Measurements from ENCODE around the gene RIMS4.

RIMS4 gene

DNA sequence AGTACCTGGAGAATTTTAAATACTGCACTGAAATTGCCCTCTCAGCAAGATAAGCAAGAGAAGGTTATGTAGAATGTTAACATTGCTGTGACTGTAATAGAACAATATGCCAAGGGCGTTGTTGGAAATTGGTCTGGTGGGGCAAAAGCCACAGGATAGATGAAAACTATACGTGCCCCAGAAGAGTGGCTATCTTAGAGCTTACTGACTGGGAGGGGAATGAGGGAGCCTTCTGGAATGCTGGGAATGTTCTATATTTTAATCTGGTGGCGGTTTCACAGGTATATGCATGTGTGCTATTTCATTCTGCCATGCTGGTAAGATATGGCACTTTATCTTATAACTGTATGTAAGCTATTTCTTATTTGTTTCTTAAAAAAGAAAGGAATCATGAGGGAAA, 39.9 kb upstream of the RIMS4 start:
- H3F3A ChIP-seq (ENCODE audit: control insufficient read depth, insufficient read depth), result no peaks in the 10 kb centered on the region
- H3K9me3 ChIP-seq (ENCODE audit: control insufficient read depth, insufficient read depth, low read length), result no peaks in the 10 kb centered on the region
- H3K79me2 ChIP-seq (ENCODE audit: control insufficient read depth, low read length), result no peaks in the 10 kb centered on the region
- TF ChIP-seq, protein P1, sequence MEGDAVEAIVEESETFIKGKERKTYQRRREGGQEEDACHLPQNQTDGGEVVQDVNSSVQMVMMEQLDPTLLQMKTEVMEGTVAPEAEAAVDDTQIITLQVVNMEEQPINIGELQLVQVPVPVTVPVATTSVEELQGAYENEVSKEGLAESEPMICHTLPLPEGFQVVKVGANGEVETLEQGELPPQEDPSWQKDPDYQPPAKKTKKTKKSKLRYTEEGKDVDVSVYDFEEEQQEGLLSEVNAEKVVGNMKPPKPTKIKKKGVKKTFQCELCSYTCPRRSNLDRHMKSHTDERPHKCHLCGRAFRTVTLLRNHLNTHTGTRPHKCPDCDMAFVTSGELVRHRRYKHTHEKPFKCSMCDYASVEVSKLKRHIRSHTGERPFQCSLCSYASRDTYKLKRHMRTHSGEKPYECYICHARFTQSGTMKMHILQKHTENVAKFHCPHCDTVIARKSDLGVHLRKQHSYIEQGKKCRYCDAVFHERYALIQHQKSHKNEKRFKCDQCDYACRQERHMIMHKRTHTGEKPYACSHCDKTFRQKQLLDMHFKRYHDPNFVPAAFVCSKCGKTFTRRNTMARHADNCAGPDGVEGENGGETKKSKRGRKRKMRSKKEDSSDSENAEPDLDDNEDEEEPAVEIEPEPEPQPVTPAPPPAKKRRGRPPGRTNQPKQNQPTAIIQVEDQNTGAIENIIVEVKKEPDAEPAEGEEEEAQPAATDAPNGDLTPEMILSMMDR (IDR thresholded peaks at IDR 0.05; ENCODE audit: low read depth, low read length, poor library complexity, severe bottlenecking), result no peak
- H3K27ac ChIP-seq (ENCODE audit: low read depth, low read length), result no peak overlapping the region
- no peaks in the 10 kb centered on the region for H3K9me2 ChIP-seq (replicated peaks; ENCODE audit: control insufficient read depth, low read length)
- peaks cover 4% of the 10 kb centered on the region; the same call in 1 of the 2 replicates for H3K27me3 ChIP-seq (ENCODE audit: control insufficient read depth, low read length)
- no peaks in the 10 kb centered on the region for H3K4me1 ChIP-seq (ENCODE audit: control insufficient read depth, low read length)
- no peak overlapping the region for H3K4me2 ChIP-seq (ENCODE audit: low read length)
- no peaks in the 10 kb centered on the region for H3K36me3 ChIP-seq (ENCODE audit: control insufficient read depth, low read length)
- H3K4me3 ChIP-seq (ENCODE audit: low read length), result no peak overlapping the region
- no peaks in the 10 kb centered on the region for H4K20me1 ChIP-seq (ENCODE audit: control insufficient read depth, insufficient read depth, low read depth, low read length)

GRCh38 chr20:44849703-44850102, 39.4 kb upstream of the RIMS4 start:
- H4K20me1 ChIP-seq (ENCODE audit: control insufficient read depth, insufficient read depth, low read depth, low read length), result no peaks in the 10 kb centered on the region
- H3K27me3 ChIP-seq (ENCODE audit: control insufficient read depth, low read length), result peaks cover 4% of the 10 kb centered on the region; the same call in 1 of the 2 replicates
- no peaks in the 10 kb centered on the region for H3K79me2 ChIP-seq (ENCODE audit: control insufficient read depth, low read length)
- H3K4me3 ChIP-seq (ENCODE audit: low read length), result no peak overlapping the region
- H3F3A ChIP-seq (ENCODE audit: control insufficient read depth, insufficient read depth), result no peaks in the 10 kb centered on the region
- H3K4me1 ChIP-seq (ENCODE audit: control insufficient read depth, low read length), result no peaks in the 10 kb centered on the region
- H3K36me3 ChIP-seq (ENCODE audit: control insufficient read depth, low read length), result no peaks in the 10 kb centered on the region
- no peaks in the 10 kb centered on the region for H3K9me2 ChIP-seq (replicated peaks; ENCODE audit: control insufficient read depth, low read length)
- TF ChIP-seq, protein P1 (IDR thresholded peaks at IDR 0.05; ENCODE audit: low read depth, low read length, poor library complexity, severe bottlenecking), result no peak
- no peak for TF ChIP-seq EZH2phosphoT487 (IDR thresholded peaks at IDR 0.05; ENCODE audit: borderline replicate concordance, low read length)
- H3K27ac ChIP-seq (ENCODE audit: low read depth, low read length), result no peak overlapping the region
- no peak overlapping the region for H3K4me2 ChIP-seq (ENCODE audit: low read length)
- H3K9me3 ChIP-seq (ENCODE audit: control insufficient read depth, insufficient read depth, low read length), result no peaks in the 10 kb centered on the region

GRCh38 chr20:44848254-44849015, 38.1 kb upstream of the RIMS4 start:
- H3K79me2 ChIP-seq (ENCODE audit: control insufficient read depth, low read length), result no peaks in the 10 kb centered on the region
- H3K4me3 ChIP-seq (ENCODE audit: low read length), result no peak overlapping the region
- H3K27ac ChIP-seq (ENCODE audit: low read depth, low read length), result no peak overlapping the region
- H3K4me2 ChIP-seq (ENCODE audit: low read length), result no peak overlapping the region
- no peaks in the 10 kb centered on the region for H3F3A ChIP-seq (ENCODE audit: control insufficient read depth, insufficient read depth)
- H4K20me1 ChIP-seq (ENCODE audit: control insufficient read depth, insufficient read depth, low read depth, low read length), result no peaks in the 10 kb centered on the region
- no peaks in the 10 kb centered on the region for H3K36me3 ChIP-seq (ENCODE audit: control insufficient read depth, low read length)
- no peaks in the 10 kb centered on the region for H3K9me3 ChIP-seq (ENCODE audit: control insufficient read depth, insufficient read depth, low read length)
- no peaks in the 10 kb centered on the region for H3K4me1 ChIP-seq (ENCODE audit: control insufficient read depth, low read length)
- no peaks in the 10 kb centered on the region for H3K9me2 ChIP-seq (replicated peaks; ENCODE audit: control insufficient read depth, low read length)
- H3K27me3 ChIP-seq (ENCODE audit: control insufficient read depth, low read length), result peaks cover 4% of the 10 kb centered on the region; the same call in 1 of the 2 replicates
- TF ChIP-seq EZH2phosphoT487 (IDR thresholded peaks at IDR 0.05; ENCODE audit: borderline replicate concordance, low read length), result no peak
- TF ChIP-seq, protein P1 (IDR thresholded peaks at IDR 0.05; ENCODE audit: low read depth, low read length, poor library complexity, severe bottlenecking), result no peak

Data from DOHH2 (cell line).